Endothelial cell of umbilical vein (primary cell): Measurements from ENCODE around the gene PAK5. TPM values are rescaled to one million over a fixed set of nuclear protein-coding genes. Genes with fewer than 3 reads are reported as not detected.

Source experiments
- BruUV-seq: library from RNA; stranded (reverse); fragments of 400-500 nt; replicated peaks from 2 replicates; lab custom pipeline; 2021; lab: Mats Ljungman, UMichigan
- CTCF ChIA-PET: fragments of 300-600, 350-600 bp; sonication (Branson Sonifier 250); formaldehyde crosslinking; loops from one replicate; lab custom pipeline; 2021; ENCODE audit warnings: antibody characterized with exemption, inconsistent platforms; lab: Charles Lee
- POLR2A ChIA-PET: fragments of 300-600, 350-600 bp; sonication (Branson Sonifier 250); formaldehyde crosslinking; loops from one replicate; lab custom pipeline; 2021; ENCODE audit warnings: antibody characterized with exemption, inconsistent platforms; lab: Charles Lee
- DNase-seq: peaks from one replicate; pipeline ENCODE4 v3.0.0-alpha.2; 2011; ENCODE audit warnings: low read depth, low spot score
- FAIRE-seq: peaks from 2 replicates; lab custom pipeline; 2011; peaks lifted over from hg19 to GRCh38; lab: Jason Lieb, UNC
- H2AFZ ChIP-seq: 2 replicates; pipeline ENCODE4 v1.6.0; 2012; ENCODE audit warnings: low read depth, low read length, control low read depth, inconsistent platforms
- H3K27ac ChIP-seq: 2 replicates; pipeline ENCODE4 v1.5.1; 2011; ENCODE audit warnings: low read depth, mild to moderate bottlenecking, control low read depth, low read length, moderate library complexity; ENCODE audit not compliant: insufficient read depth
- H3K27me3 ChIP-seq, 2 experiments: 2 replicates each; pipeline versions ENCODE4 v1.6.0 to v1.6.1; 2011; ENCODE audit warnings: low read length in 2 of 2, mixed read lengths in 1 of 2; ENCODE audit not compliant: control insufficient read depth in 2 of 2, insufficient read depth in 2 of 2
- H3K36me3 ChIP-seq, 2 experiments: 2 replicates in 1 of 2; 3 replicates in 1 of 2; pipeline ENCODE4 v1.5.1; 2011; ENCODE audit warnings: low read length in 2 of 2, mild to moderate bottlenecking in 1 of 2, moderate library complexity in 1 of 2; ENCODE audit not compliant: control insufficient read depth in 2 of 2, insufficient read depth in 2 of 2; ENCODE audit errors: extremely low read depth in 1 of 2
- H3K4me1 ChIP-seq: 3 replicates; pipeline ENCODE4 v1.5.1; 2011; ENCODE audit warnings: mild to moderate bottlenecking, low read length; ENCODE audit not compliant: control insufficient read depth, insufficient read depth; ENCODE audit errors: extremely low read depth
- H3K4me2 ChIP-seq: 2 replicates; pipeline ENCODE4 v1.6.1; 2011; ENCODE audit warnings: low read length, control low read depth, mixed read lengths; ENCODE audit not compliant: insufficient read depth
- H3K4me3 ChIP-seq, 3 experiments: fragments of 200-600 bp in 1 of 3; sonication (generic), shearing (Covaris generic) in 1 of 3; replicated peaks in 1 of 3; 2 replicates each; pipeline ENCODE4 v1.5.1; 2011 to 2016; ENCODE audit warnings: control low read depth in 3 of 3, low read length in 3 of 3, mild to moderate bottlenecking in 2 of 3, inconsistent platforms in 1 of 3, low read depth in 1 of 3, moderate library complexity in 1 of 3; ENCODE audit not compliant: insufficient read depth in 1 of 3
- H3K79me2 ChIP-seq: 2 replicates; pipeline ENCODE4 v1.6.0; 2012; ENCODE audit warnings: low read length, inconsistent platforms; ENCODE audit not compliant: control insufficient read depth, insufficient read depth
- H3K9ac ChIP-seq: replicated peaks from 2 replicates; pipeline ENCODE3; 2011; ENCODE audit warnings: low read length, control low read depth; ENCODE audit not compliant: insufficient read depth; ENCODE audit errors: extremely low read depth
- H3K9me1 ChIP-seq: replicated peaks from 3 replicates; pipeline ENCODE4 v1.6.0; 2011; ENCODE audit warnings: mild to moderate bottlenecking, low read length; ENCODE audit not compliant: control insufficient read depth, insufficient read depth; ENCODE audit errors: extremely low read depth
- H3K9me3 ChIP-seq: replicated peaks from 2 replicates; pipeline ENCODE4 v1.5.1; 2012; ENCODE audit warnings: low read length, inconsistent platforms; ENCODE audit not compliant: control insufficient read depth, insufficient read depth
- H4K20me1 ChIP-seq: replicated peaks from 2 replicates; pipeline ENCODE3; 2011; ENCODE audit warnings: mild to moderate bottlenecking, low read length; ENCODE audit not compliant: control insufficient read depth, insufficient read depth; ENCODE audit errors: extremely low read depth
- EZH2 ChIP-seq: IDR thresholded peaks from 2 replicates; pipeline ENCODE4 v1.6.1; 2012; ENCODE audit warnings: borderline replicate concordance, low read depth, mild to moderate bottlenecking, moderate library complexity, low read length, inconsistent platforms; ENCODE audit not compliant: severe bottlenecking
- FOS ChIP-seq: IDR thresholded peaks from 2 replicates; pipeline ENCODE4 v1.6.1; 2011; ENCODE audit warnings: mild to moderate bottlenecking, low read length, moderate library complexity, borderline replicate concordance; ENCODE audit not compliant: insufficient read depth
- GATA2 ChIP-seq: IDR thresholded peaks from 2 replicates; pipeline ENCODE4 v1.7.0; 2011; ENCODE audit warnings: low read depth, mild to moderate bottlenecking, moderate library complexity, mixed read lengths, low read length; ENCODE audit not compliant: insufficient read length, insufficient read depth
- JUN ChIP-seq: IDR thresholded peaks from 2 replicates; pipeline ENCODE4 v1.6.1; 2011; ENCODE audit warnings: borderline replicate concordance, low read depth; ENCODE audit not compliant: insufficient read length, insufficient read depth
- MYC ChIP-seq: IDR thresholded peaks from one replicate; pipeline ENCODE4 v1.6.1; 2011; ENCODE audit warnings: mild to moderate bottlenecking, low read depth, low read length
- POLR2A ChIP-seq: IDR thresholded peaks from 2 replicates; pipeline ENCODE4 v1.6.1; 2012; ENCODE audit warnings: low read depth, mild to moderate bottlenecking, control low read depth, low read length
- POLR2AphosphoS5 ChIP-seq: IDR thresholded peaks from 2 replicates; pipeline ENCODE4 v1.6.1; 2012; ENCODE audit warnings: low read depth, mild to moderate bottlenecking, control low read depth, low read length, moderate library complexity; ENCODE audit not compliant: insufficient read depth
- dilution Hi-C: fragments of 300-500 bp; cut with MboI; formaldehyde crosslinking; loops from one replicate; pipeline ENCODE4 v1.15.0; 2019; ENCODE audit warnings: low sequenced_read_pairs; ENCODE audit not compliant: extremely low pct_ligation_motif_present
- intact Hi-C: fragments of 100-400 bp; cut with micrococcal nuclease; formaldehyde crosslinking; loops from one replicate; pipeline ENCODE4 v1.10.0; 2022
- polyA plus RNA-seq, 4 experiments: library from polyadenylated mRNA; depleted of rRNA in 3 of 4; stranded (reverse) in 3 of 4; unstranded in 1 of 4; fragments of >200 nt; gene quantifications; 2 replicates each; pipeline versions ENCODE4 v1.2.1 to v1.2.3, GENCODE V29; 2011 to 2012; ENCODE audit warnings: missing spikeins in 1 of 4
- total RNA-seq: library from RNA; stranded (reverse); gene quantifications from 2 replicates; pipeline ENCODE4 v1.2.3, GENCODE V29; 2021
- TF ChIP-seq, protein P1 (sequence below), 2 donors: IDR thresholded peaks; 1 replicate in 1 of 2; 2 replicates in 1 of 2; pipeline ENCODE4 v1.5.1; 2011; ENCODE audit warnings: low read length in 2 of 2, mild to moderate bottlenecking in 2 of 2, moderate library complexity in 2 of 2, control low read depth in 1 of 2, inconsistent platforms in 1 of 2, low read depth in 1 of 2; ENCODE audit not compliant: insufficient read depth in 1 of 2; ENCODE audit errors: extremely low read depth in 1 of 2
- TF ChIP-seq, protein P2 (sequence below): IDR thresholded peaks from 2 replicates; pipeline ENCODE4 v1.6.1; 2011; ENCODE audit not compliant: insufficient read depth, insufficient read length

PAK5 gene
- total and polyA plus RNA-seq, 2 donors (not counting 3 experiments of a cell fraction or from before 2014, with no cell fraction given) = not detected

DNA sequence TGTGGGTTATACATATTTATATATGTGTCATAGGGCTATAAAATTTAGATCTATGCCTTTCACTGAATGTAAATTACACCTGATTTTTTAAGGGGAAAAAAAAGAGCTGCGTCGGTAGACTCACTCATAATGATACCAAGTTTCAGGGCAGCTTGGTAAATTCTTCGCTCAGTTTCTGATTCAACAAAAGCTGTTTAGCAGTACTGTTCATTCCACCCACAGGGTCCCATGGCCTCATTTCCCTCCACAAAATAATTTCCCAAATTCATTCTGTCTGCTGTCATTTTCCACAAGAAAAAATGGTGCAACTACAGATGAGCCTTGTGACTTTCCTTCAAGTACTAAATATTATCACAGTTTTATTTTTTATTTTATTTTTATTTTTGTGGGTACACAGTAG is 63.7 kb downstream of the PAK5 start:
- Histone ChIP-seq H3K9ac (no peak overlapping the region), H3K79me2 (no peaks in the 10 kb centered on the region), H3K4me1 (no peaks in the 10 kb centered on the region), H3K27me3 (no peaks in the 10 kb centered on the region), H3K27ac (no peak overlapping the region), H3K4me2 (no peak overlapping the region), H3K4me3 (no peak overlapping the region), H3K9me1 (no peaks in the 10 kb centered on the region), H4K20me1 (no peaks in the 10 kb centered on the region), H2AFZ (no peak overlapping the region), H3K9me3 (no peaks in the 10 kb centered on the region), H3K36me3 (no peaks in the 10 kb centered on the region)
- intact Hi-C loops (no loop called here), dilution Hi-C loops (no loop called here)
- FAIRE-seq (no peak), DNase-seq (no peak)
- no peak for TF ChIP-seq POLR2AphosphoS5
- TF ChIP-seq MYC = no peak
- TF ChIP-seq POLR2A = no peak
- TF ChIP-seq, protein P1, sequence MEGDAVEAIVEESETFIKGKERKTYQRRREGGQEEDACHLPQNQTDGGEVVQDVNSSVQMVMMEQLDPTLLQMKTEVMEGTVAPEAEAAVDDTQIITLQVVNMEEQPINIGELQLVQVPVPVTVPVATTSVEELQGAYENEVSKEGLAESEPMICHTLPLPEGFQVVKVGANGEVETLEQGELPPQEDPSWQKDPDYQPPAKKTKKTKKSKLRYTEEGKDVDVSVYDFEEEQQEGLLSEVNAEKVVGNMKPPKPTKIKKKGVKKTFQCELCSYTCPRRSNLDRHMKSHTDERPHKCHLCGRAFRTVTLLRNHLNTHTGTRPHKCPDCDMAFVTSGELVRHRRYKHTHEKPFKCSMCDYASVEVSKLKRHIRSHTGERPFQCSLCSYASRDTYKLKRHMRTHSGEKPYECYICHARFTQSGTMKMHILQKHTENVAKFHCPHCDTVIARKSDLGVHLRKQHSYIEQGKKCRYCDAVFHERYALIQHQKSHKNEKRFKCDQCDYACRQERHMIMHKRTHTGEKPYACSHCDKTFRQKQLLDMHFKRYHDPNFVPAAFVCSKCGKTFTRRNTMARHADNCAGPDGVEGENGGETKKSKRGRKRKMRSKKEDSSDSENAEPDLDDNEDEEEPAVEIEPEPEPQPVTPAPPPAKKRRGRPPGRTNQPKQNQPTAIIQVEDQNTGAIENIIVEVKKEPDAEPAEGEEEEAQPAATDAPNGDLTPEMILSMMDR (IDR thresholded peaks at IDR 0.05; ENCODE audit: extremely low read depth in 1 of 2, insufficient read depth in 1 of 2, low read depth in 1 of 2, low read length in 2 of 2) = no peak
- no peak for TF ChIP-seq GATA2
- TF ChIP-seq FOS = no peak
- TF ChIP-seq EZH2 = no peak
- TF ChIP-seq, protein P2, sequence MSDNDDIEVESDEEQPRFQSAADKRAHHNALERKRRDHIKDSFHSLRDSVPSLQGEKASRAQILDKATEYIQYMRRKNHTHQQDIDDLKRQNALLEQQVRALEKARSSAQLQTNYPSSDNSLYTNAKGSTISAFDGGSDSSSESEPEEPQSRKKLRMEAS = no peak
- no peak for TF ChIP-seq JUN
- BruUV-seq = no TSS peak
- POLR2A ChIA-PET = no interaction called here
- CTCF ChIA-PET = no interaction called here
